ENCODE data around the gene SRP14.
"Not testable (repeated sequence)": the region's sequence is repeated elsewhere in the genome, so short reads cannot be mapped to it uniquely, and the experiment has no call there.

SRP14 gene

GRCh38 chr15:40050788-40051470 is 11.9 kb upstream of the SRP14 start:
- DNase-seq (ENCODE audit: low read depth), result no peak

GRCh38 chr15:40048926-40049475 is 10.0 kb upstream of the SRP14 start:
- DNase-seq (ENCODE audit: low read depth), result no peak

- DNase-seq (ENCODE audit: low read depth), result no peak
Observed at GRCh38 chr15:40048211-40048792, 9.3 kb upstream of the SRP14 start.

- DNase-seq (ENCODE audit: low read depth), result no peak
Observed at GRCh38 chr15:40047415-40048210, 8.6 kb upstream of the SRP14 start.

GRCh38 chr15:40046721-40047414 is 7.9 kb upstream of the SRP14 start:
- DNase-seq (ENCODE audit: low read depth), result no peak

GRCh38 chr15:40045572-40046217 is 6.7 kb upstream of the SRP14 start:
- no peak for DNase-seq (ENCODE audit: low read depth)

GRCh38 chr15:40044717-40045571 is 6.0 kb upstream of the SRP14 start:
- DNase-seq (ENCODE audit: low read depth), result no peak

- no peak for DNase-seq (ENCODE audit: low read depth)
Observed at GRCh38 chr15:40043927-40044716, 5.1 kb upstream of the SRP14 start.

- DNase-seq (ENCODE audit: low read depth), result no peak
Observed at GRCh38 chr15:40042791-40043320, 3.9 kb upstream of the SRP14 start.

- no peak for DNase-seq (ENCODE audit: low read depth)
Observed at GRCh38 chr15:40040770-40041169, 1.8 kb upstream of the SRP14 start.

GRCh38 chr15:40040293-40040635 is 1.3 kb upstream of the SRP14 start:
- DNase-seq (ENCODE audit: low read depth), result no peak

- DNase-seq (ENCODE audit: low read depth), result no peak
Observed at GRCh38 chr15:40038275-40038637, 725 bp downstream of the SRP14 start.

GRCh38 chr15:40037721-40038120 is 1.3 kb downstream of the SRP14 start:
- DNase-seq (ENCODE audit: low read depth), result no peak

- not testable (repeated sequence) for DNase-seq (ENCODE audit: low read depth)
Observed at GRCh38 chr15:40035182-40035581, 3.8 kb downstream of the SRP14 start.

GRCh38 chr15:40034186-40034946 is 4.6 kb downstream of the SRP14 start:
- DNase-seq (ENCODE audit: low read depth), result no peak

GRCh38 chr15:40032125-40032839 is 6.7 kb downstream of the SRP14 start:
- no peak for DNase-seq (ENCODE audit: low read depth)

GRCh38 chr15:40031300-40031699 is 7.7 kb downstream of the SRP14 start:
- DNase-seq (ENCODE audit: low read depth), result no peak

All from GM04504 (cell line).